Stimulated activated CD4-positive, alpha-beta T cell treated with anti-CD3 and anti-CD28 coated beads, Interleukin-15, amount 100 ng/mL, for 24 hours (primary cell): ENCODE measurements around the gene DIPK2B.

Experiments used
- DNase-seq: peaks from one replicate; pipeline ENCODE4 v3.0.0-alpha.2; 2020

Gene DIPK2B, protein sequence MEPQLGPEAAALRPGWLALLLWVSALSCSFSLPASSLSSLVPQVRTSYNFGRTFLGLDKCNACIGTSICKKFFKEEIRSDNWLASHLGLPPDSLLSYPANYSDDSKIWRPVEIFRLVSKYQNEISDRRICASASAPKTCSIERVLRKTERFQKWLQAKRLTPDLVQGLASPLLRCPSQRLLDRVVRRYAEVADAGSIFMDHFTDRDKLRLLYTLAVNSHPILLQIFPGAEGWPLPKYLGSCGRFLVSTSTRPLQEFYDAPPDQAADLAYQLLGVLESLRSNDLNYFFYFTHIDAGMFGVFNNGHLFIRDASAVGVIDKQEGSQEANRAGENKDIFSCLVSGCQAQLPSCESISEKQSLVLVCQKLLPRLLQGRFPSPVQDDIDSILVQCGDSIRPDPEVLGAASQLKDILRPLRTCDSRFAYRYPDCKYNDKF

DNA sequence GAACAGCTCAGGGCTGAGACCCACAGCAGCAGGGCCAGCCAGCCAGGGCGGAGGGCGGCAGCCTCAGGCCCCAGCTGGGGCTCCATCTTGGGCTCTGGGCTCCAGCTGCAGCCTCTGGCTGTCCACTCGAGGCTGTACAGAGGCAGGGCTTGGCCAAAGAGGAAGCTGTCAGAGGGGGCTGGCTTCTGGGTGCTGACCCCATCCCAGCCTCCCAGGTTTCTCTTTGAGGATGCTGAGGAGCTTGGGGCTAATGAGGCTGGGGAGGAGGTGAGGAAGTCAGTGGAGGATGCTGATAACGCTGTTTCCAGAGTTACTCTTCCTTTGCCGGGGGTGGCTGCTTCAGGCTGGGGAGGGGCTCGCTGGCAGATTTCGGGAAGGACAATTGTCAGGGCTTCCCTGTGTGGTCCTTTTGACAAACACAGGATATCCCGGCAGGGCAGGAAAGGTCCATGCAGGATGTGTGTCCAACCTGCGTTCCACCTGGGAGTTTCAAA lies at the start of gene DIPK2B:
Gene DIPK2B, minus strand, starts transcription at position 136 of the 494 bp plus-strand sequence. Its CDS starts 50 bp downstream, at position 86.
- DNase-seq, result no peak

DNA sequence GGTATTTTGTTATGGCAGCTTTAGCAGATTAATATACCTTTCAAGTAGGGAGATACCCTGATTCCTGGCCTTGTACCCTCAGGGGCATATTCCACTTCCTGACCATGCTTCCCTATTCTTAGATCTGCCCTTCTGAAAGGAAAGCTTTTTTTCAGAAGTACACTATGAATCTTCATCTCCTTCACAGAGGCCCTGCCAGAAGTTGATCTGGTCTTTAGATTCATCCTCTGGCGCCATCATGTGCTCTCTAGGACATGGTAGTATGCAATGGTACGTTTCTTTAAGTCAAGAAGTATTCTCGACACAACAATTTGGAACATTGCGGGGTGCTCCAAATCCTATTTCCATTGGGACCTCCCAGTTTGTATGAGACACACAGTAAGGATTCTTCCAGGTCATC lies 39.6 kb upstream of the DIPK2B start:
- no peak for DNase-seq

DNA sequence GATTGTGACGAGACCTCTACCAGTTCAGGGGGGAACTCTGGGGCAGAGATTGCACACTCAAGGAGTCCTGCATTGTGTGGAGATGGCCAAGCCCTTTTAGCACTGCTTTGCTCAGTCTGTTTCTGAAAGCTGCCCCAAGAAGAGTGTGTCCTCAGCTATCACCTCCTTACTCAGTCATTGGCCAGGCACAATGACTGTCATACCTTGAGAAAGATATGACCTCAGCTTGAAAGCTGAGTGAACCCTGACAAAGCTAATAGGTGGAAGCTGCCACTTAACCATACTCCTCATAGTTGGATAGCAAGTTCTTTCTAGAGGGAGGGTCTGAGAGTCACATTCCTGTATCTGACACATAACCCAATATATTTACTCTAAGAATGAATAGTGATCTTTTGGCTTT lies 37.8 kb upstream of the DIPK2B start:
- no peak for DNase-seq

DNA sequence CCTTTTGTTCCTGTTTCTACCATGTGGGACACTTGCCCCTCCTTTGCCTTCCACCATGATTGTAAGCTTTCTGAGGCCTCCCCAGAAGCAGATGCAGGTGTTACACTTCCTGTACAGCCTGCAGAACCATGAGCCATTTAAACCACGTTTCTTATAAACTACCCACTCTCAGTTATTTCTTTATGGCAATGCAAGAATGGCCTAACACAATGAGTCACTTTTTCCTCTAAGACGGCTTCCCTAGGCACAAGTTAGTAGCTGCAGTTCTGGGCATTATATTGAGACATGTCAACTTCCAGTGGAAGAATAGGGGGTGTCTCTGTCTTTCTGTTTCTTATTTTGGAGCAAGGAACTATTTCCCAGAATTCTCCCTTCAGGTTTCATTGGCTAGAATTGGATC lies 32.9 kb upstream of the DIPK2B start:
- DNase-seq, result no peak

- no peak for DNase-seq
Observed at GRCh38 chrX:45232139-45232538, 31.5 kb upstream of the DIPK2B start.

GRCh38 chrX:45230410-45230809 lies 29.7 kb upstream of the DIPK2B start:
- no peak for DNase-seq

DNA sequence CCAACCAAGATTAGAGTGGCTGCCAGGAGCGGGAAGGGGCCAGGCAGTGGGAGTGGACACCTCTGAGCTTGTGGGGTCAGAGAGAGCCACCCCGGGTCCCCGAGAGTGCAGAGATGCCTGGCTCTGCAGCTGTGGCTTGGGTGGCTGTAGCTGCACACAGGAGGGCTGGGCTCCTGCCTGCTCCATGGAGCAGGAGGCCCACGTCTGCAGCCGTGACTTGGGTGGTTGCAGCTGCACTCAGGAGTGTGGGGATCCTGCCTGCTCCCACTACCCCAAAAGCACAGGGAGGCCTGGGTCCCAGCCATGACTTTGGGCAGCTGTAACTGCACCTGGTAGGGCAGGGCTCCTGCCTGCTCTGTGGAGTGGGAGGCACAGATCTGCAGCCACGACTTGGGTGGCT lies 28.7 kb upstream of the DIPK2B start:
- DNase-seq, result no peak

- DNase-seq, result no peak
Observed at GRCh38 chrX:45228126-45228525, 27.4 kb upstream of the DIPK2B start.

- no peak for DNase-seq
Observed at GRCh38 chrX:45208121-45208856, 7.6 kb upstream of the DIPK2B start.

DNA sequence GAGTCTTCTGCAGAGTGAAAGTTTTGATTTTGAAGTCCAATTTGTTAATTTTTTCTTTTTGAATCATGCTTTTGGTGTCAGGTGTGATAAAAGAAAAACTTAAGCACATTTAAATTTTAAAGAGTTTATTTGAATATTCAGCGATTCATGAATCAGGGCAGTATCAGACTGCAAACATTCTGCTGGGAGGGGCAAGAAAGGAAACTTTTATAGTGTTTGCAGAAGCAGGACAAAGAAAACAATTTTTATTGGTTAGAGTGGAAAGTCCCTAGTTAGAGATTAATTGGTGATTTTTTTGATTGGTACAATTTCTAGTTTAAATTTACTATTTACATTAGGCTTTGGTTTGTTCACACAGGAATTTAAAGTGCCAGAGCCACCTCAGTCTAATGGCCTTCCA lies 1.5 kb upstream of the DIPK2B start:
- DNase-seq, result no peak

GRCh38 chrX:45198706-45199105 lies 2.0 kb downstream of the DIPK2B start:
- no peak for DNase-seq

DNA sequence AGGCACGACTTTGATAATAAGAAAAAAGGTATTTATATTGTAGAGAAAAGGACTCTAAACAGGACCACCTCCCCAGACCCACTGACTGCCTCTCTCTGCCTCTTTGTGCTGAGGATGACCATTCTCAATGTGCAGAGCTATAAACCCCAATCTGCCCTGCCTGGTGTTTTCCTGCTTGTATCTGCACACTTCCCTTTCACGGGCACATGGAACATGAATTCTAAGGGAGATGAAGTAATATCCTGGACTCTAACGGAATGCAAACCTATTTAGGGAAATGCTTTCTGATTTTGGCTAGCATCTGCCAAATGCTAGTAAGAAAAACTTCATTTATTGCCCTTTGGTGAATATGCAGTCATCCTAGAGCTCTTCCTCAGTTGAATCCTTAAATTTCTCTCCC lies 2.4 kb downstream of the DIPK2B start:
- DNase-seq, result no peak

DNA sequence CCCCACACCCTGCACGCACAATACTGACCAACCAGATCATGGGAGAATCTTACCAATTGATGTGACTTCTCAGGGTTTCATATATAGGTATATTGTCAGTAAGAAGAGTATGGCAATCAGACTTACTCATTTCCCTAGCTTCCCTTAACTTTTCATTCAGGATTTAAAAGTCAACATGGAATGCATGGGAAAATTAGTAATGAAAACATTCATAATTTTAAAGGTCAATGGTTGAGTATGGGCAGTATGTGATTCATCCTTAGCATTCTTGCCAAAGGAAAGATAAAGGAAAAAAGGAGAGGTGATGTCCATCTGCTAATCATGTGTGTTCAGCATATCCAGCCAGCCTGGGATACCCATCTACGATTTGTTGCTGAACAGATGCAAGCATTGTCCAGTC lies 4.0 kb downstream of the DIPK2B start:
- no peak for DNase-seq

DNA sequence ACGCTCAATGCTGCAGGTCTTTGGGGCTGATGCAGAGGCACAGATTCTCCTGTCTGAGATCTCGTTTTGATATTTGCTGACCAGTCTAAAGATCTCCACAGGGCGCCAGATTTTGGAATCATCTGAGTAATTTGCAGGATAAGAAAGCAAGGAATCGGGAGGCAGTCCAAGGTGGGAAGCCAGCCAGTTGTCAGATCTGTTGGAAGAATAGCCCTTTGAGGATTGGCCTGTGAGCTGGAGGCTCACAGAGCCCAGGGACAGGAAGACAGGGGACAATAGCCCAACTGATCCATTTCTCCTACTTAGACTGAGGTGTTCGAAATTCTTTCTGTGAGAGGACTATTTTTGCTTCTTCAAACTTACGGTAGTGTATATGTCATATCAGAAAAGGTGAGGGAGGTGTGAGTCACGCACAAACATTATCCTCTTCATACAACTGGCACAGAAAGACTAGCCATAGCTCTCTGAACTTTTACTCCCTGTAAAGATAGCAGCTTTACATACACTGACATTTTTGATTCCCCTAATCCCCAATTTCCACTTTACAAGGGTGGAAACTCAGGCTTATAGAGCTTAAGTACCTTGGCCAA lies 8.8 kb downstream of the DIPK2B start:
- DNase-seq, result no peak

GRCh38 chrX:45191383-45191782 lies 9.3 kb downstream of the DIPK2B start:
- no peak for DNase-seq

GRCh38 chrX:45187731-45188130 lies 12.9 kb downstream of the DIPK2B start:
- no peak for DNase-seq

DNA sequence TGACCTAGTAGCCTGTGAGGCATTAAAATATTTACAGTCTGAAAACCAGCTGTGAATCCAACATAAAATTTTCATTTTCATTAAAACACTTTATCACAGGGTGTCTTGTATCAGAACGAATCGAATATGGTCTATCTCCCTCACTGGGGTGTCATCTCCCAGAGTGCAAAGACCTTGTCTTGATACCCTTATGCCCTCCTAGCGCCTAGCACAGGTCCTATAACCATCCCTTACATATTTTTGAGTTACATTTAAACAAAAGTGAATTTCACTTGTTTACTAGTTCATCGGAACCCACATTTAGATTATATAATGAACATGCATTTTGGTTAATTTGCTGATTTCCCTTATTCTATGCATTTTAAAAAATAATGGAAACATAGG lies 14.0 kb downstream of the DIPK2B start:
- DNase-seq, result no peak

GRCh38 chrX:45184211-45184610 lies 16.5 kb downstream of the DIPK2B start:
- no peak for DNase-seq

- DNase-seq, result no peak
Observed at GRCh38 chrX:45172890-45173289, 27.8 kb downstream of the DIPK2B start.

DNA sequence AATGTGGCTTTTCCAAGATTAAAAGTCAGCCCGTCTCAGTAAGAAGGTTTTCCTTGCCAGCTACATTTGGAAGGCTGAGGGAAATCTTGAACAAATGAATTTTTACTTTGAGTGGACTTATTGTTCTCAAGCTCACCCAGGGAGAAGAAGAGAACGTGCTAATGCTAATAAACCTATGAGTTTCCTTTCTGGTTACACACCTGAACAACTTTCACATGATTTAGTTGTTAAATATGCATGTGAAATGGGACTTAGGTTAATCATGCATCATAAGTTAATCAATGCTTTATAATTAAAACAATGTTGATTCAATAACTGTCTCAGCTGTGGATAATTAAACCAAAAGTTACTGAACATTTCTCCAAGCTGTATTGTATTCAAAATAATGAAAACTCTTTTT lies 33.9 kb downstream of the DIPK2B start:
- DNase-seq, result no peak

GRCh38 chrX:45165726-45166125 lies 35.0 kb downstream of the DIPK2B start:
- no peak for DNase-seq

DNA sequence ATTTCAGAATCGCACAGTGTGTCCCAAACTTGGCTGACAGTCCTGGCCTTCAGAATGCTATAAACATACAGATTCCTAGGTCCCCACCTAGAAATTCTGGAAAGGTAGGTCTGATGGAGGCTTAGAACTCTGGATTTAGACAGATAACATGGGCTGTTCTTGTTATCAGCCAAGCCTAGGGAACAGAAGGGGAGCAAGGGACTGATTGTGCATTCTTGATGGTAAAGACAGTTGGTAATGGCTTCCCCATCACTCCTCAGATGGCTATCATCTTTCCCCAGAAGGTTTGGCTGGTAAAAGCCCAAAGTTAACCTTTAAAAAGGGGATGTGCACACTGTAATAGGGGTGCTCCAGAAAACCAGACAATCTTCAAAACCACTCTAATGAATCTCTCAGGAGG lies 35.7 kb downstream of the DIPK2B start:
- DNase-seq, result no peak

DNA sequence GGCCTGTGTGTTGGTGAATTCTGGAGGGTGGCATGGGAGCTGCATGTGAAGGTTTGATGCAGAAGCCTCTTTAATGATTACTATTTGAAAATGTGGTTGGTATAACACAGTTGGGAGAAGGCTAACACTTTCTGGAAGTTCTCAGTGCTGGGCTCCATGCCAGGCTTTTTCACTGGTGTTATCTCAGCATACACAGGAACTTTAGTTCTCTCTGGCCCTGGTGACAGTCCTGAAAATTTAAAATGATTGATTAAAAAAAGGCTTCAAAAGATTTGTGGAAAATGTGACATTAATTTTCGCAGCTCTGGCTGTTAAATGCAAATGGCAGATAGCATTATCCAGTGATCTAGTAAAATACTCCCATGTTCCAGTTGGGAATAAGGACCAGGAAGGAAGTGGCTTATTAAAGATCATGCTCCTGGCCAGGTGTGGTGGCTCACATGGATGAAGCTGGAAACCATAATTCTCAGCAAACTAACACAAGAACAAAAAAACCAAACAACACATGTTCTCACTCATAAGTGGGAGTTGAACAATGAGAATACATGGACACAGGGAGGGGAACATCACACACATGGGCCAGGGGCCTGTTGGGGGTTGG lies 36.6 kb downstream of the DIPK2B start:
- no peak for DNase-seq
